GM19240 (cell line): ENCODE results near the gene GRIP1.
"Not testable (repeated sequence)": the region's sequence is repeated elsewhere in the genome, so short reads cannot be mapped to it uniquely, and the experiment has no call there.

Source experiments
- DNase-seq: peaks from one replicate; pipeline ENCODE4 v3.0.0; 2011; ENCODE audit warnings: low spot score; ENCODE audit not compliant: insufficient read length

The GRIP1 gene

DNA sequence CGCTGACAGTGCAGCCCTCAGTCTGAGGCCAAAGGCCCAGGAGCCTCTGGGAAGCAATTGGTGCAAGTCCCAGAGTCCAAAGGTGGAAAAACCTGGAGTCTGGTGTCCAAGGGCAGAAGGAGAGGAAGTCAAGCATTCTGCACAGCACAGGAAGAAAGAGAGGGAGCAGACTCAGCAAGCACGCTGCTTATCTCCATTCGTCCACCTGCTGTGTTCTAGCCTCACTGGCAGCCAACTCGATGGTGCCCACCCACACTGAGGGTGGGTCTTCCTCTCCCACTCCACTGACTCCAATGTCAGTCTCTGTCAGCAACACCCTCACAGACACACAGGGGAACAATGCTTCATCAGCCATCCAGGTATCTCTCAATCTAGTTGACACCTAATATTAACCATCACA is 337.8 kb downstream of the GRIP1 start:
- DNase-seq, result no peak

DNA sequence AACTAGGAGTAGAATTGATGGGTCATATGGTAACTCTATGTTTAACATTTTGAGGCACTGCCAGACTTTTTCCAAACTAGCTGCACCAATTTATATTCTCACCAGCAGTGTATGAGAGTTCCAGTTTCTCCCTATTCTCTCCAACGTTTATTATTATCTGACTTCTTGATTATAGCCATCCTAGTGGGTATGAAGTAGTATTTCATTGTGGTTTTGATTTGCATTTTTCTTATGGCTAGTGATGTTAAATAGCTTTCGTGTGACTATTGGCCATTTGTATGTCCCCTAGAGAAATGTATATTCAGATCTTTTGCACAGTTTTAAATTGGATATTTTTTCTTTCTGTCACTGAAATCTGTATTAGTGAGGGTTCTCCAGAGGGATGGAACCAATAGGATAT is 338.7 kb downstream of the GRIP1 start:
- no peak for DNase-seq

DNA sequence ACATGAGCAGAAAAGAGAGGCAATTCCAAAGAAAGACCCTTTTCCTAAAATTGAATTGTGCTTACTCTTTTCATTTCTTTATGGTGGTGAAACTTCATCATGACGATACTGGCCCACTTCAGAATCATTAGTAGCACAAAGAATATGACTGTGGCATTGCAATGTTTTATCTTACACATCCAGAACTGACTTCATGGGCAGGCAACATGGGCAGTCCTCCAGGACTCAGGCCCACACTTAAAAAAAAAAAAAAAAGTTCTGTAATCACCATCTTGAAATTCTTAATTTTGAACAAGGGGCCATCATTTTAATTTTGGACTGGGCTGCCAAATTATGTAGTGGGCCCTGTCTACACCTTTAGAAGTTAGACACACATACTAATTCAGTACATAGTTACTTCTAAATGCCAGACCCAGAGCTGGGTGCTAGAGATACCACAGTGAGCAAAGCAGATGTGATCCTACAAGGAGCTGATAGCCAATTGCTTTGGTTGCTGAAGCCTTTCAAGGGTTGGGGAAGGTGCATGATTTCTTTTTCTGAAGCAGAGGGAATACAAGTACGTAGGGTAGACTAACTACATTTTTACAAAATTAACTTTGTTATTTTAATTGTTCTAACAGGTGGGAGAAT is 341.4 kb downstream of the GRIP1 start:
- no peak for DNase-seq

DNA sequence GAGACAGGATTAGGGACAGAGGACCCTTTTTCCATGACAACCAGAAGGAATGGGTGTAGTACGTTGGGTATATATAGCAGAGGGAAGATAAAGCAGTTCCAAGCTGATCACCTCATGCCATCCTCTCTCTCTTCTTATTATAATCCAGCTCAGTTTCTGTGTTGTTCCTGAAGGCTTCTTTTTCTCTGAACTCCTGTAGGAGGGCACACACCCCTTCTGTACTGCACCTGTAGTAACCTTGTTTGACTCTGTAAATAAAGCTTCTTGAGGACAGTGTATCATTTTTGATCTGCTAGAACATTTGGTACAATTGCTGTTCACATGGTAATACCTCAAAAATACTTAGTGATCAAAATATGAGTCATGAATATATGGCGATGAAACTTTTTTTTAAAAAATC is 343.1 kb downstream of the GRIP1 start:
- DNase-seq, result no peak

DNA sequence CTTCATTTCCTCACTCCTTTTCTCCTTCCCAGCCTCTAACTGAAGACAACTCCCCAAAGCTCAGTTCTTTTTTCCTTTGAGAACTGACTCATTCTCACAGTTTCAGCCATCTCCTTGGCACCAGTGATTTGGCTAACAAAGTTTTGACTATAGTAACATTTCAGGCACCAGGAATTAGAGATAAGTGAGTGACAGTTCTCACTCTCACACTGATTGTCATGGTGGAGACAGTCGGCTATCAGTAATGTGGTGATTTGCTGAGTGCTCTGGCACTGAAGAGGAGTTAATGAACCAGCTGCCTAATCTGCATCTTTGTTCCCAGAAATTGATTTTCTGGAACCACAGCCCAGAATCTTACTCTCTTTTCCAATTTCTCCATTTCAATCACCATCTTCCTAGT is 347.1 kb downstream of the GRIP1 start:
- DNase-seq, result no peak

DNA sequence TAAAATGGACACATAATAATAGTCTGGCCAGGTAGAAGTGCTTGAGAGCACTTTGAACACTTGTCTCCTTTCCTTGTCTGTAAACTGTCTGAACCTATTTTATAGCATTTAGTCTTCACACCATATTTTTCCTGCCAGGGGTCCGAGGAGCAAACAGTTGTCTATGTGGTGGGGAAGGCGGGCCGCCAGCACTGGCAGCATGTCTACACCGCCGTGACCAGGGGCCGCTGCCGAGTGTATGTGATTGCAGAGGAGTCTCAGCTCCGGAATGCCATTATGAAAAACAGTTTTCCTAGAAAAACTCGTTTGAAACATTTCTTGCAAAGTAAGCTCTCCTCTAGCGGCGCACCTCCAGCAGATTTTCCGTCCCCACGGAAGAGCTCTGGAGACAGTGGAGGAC is 347.9 kb downstream of the GRIP1 start:
- no peak for DNase-seq

DNA sequence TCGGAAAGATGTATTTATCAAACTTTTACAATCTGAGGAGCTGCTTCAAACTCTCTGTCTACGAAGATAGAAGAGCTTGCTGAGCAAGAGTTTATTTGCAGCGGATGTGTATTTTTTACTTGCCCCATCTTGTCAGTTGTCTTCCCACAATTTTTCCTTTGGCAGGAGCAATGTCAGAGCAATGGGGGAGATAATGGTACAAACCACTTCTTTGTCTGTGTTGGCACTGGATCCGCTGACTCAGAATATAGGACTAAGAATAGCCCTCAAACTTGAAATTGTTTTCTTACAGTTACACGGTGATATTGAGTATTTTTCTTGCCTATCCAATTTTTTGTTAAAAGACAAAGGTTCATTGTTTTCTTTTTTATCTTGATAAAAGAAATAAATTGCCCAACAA is 348.9 kb downstream of the GRIP1 start:
- no peak for DNase-seq

DNA sequence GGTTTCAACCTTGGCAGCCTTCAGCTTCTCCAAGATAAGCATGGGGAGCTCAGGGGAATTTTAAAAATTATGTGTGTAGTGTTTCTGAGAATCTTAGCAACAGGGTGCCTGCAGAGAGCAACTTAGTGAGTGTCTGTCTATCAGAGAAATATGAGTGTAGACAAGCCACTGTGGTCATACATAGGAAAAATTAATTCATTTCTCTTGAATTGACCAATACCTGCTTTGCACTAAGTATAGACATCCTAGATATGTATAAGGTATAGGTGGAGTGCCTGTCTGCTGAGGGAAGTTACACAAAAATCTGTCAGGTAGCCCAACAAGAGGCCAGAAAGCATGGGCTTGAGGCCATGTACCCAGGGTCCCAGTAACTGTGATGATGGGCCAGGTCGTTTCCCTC is 355.9 kb downstream of the GRIP1 start:
- no peak for DNase-seq

DNA sequence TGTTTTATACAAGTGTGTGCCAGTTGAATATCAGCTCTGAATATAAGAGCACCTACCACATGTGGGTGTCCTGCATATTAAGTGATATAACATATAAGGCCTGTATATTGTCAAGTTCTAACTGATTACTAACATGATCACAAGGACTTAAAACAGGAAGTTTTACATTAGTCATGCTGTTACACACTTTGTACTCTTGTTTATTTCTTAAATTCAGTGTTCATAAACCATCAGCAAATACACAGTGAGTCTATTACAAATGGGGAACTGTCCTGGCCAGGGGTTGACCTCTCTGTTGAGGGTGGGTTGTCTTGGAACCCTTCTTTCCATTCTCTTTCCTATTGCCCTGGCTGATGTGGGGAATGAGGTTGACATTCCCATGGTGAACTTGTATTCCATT is 357.4 kb downstream of the GRIP1 start:
- no peak for DNase-seq

DNA sequence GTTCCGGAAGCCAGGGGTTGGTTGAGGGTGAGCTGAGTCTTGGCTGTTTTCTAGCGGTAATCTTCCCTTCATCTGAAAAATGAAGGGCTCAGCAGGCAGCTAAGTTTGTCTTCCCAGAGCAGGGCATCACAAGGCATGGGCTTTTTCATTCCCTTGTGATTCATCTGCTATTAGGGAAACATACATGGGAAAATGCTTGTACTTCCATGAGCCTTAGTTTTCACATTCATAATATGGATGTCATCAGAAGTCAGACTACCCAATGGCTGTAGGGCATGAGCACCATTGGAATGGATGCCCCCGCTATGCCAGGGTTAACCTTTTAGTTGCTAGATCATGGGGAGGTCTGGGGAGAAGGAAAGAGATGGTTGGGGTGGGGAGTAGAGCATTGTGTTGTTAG is 357.9 kb downstream of the GRIP1 start:
- DNase-seq, result no peak

DNA sequence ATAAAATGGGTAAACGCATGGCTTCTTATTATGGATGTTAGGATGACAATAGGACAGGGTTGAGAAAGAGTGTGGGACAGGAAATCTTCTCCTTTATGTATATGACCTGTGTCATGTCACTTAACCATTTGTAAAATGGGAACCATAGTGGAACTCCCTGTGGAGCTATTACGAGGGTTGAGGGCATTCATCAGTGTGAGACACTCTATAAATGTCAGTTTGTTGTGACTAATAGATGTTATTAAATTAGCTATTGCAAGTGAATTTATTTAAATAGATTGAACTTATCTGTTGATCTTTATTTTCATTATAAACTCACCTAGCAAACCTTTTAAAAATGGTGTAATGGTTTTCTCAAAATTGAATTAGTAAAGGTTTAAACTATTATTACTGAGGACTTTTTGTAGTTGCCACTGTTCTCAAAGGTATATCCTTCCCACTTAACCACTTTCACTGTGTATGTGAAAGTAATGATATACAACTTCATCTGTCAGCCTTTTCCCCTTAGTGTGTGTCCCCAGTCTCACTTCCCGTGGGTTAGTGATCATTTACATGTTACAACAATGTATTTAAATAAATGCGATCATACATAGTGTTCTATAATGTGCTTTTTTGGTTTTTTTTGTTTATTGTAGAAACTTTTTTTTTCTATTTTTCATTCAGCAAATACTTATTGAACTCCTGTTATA is 359.5 kb downstream of the GRIP1 start:
- DNase-seq, result no peak

DNA sequence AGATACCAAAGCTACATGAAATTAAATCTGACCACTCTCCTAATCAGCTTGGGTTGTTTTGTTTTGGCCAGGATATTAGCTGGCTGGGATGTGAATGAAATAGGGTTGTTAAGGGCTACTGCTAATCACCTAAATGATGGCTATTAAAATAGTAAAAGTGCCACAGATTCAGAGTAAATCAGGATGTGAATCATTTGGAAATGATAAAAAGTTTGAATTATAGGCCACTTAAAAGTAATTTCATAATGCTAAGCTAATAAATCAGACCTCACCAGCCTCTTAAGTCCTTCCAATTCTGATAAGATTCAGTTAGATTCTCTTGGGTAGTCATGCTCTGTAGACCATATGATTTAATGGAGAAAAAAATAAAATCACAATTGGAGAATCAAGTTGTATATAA is 364.6 kb downstream of the GRIP1 start:
- DNase-seq, result no peak

DNA sequence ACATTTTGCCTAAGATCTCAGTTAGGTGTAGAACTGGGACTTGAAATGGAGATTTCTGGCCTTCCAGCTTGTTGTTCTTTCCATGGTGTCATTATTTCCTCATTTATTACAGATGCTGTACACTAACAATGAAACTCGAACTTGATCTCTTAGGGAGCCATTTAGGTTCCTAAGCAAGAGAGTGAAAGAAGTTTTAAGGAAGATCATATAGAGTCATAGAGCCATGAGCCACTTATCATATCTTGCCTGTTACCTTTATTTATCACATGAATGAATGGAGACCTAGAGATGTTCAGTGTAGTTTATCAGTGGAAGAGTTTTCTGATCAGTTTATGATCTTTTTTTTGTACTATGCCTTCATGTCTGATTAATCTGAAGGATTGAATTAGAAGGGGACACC is 366.7 kb downstream of the GRIP1 start:
- DNase-seq, result no peak

DNA sequence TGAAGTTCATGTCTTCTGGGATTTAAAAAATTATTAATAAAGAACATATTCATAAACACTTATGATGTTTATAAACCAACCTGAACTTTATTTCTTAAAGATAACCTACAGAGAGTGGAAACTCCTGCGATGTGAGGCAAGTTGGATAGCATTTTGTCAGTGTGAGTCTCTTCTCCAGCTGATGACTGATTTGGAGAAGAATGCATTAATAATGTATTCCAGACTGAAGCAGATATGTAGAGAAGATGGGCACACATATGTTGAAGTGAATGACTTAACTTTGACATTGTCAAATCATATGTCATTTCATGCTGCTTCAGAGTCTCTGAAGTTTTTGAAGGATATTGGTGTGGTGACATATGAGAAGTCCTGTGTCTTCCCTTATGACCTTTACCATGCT is 369.3 kb downstream of the GRIP1 start:
- DNase-seq, result no peak

DNA sequence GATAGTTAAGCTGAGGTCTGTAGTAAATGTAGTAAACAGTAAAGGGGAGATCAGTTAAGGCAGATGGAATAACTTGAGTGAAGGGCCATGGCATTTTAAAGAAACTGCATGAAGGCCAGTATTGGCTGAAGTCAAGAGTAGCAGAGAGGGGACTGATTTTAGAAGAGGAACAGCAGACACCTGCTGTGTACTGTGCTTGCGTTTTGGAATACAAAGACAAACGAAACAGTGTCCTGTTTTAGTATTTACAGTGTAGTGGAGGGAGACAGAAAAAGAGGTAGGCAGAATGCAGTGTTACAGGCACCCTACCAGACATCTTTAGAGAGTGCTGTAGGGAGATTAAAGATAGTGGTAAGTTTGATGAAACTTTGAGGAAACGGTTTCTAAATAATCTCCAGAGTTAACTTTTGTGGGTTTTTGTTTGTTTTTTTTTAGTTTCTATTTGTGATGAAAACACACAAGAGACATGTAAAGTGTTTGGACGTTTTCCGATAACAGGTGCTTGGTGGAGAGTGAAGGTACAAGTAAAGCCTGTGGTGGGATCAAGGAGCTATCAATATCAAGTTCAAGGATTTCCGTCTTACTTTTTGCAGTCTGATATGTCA is 374.5 kb downstream of the GRIP1 start:
- DNase-seq, result no peak

DNA sequence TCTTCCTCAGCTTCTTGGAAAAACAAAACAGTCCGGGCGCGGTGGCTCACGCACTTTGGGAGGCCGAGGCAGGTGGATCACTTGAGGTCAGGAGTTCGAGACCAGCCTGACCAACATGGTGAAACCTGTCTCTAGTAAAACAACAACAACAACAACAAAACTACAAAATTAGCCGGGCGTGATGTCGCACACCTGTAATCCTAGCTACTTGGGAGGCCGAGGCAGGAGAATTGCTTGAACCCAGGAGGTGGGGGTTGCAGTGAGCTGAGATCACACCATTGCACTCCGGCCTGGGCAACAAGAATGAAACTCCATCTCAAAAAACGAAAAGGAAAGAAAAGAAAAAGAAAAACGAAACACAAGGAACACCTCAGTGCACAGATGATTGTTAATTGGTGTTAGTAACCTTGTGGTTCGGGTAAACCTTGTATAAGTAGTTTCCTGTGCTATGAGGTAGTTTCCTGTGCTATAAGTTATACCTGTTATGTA is 375.5 kb downstream of the GRIP1 start:
- not testable (repeated sequence) for DNase-seq

DNA sequence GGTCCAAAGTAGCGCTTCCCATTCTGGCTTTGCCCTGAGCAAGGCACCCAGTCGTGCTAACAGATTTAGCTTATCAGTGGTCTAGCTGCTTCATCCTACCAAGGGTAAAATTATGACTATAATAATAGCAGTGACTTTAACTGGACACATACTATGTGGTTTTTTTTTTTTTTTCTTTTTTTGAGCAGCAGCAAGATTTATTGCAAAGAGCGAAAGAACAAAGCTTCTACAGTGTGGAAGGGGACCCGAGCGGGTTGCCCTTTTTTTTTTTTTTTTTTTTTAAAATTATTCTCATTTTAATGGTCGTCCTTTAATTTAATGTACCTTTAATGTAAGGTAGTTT is 376.1 kb downstream of the GRIP1 start:
- DNase-seq, result no peak

DNA sequence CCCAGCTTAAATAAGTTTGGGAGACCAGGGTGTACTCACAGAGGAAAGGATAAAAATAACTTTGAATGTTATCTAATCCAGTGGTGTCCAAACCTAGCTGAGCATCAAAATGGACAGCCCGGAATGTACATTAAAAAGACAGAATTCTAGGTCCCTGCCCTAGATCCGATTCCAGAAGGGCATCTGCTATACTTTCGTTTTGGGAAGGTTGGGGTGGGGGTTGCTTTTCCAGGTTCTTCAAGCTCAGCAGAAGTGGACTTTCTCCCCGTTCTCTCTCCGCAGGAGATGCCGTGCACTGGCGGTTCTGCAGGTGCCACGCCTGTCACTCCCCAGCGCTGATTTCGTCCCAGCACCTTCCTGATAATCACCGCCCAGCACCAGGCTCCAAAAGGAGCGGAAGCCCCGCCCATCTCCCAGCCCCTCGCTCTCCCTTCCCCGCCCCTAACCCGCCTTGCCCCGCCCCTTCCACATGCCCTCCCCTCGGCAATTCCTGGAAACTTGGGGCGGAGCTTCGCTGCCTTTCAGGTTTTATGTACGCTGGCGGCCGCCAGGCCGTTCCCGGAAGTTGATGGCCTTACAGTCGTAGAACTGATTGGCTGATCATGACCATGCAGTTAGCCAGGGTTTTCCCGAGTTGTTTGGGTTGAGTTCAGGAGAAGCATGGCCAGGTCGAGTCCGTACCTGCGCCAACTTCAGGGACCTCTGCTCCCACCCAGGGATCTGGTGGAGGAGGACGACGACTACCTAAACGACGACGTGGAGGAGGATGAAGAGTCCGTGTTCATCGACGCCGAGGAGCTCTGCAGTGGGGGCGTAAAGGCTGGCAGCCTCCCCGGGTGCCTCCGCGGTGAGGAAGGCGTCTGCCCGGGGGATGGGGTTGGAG is 376.7 kb downstream of the GRIP1 start, which contains the start of gene HELB:
Gene HELB (plus strand): TSS at position 550 of the 883 bp plus-strand sequence. CDS start 111 bp downstream, at position 661.
- peak; percentile 63 for DNase-seq

DNA sequence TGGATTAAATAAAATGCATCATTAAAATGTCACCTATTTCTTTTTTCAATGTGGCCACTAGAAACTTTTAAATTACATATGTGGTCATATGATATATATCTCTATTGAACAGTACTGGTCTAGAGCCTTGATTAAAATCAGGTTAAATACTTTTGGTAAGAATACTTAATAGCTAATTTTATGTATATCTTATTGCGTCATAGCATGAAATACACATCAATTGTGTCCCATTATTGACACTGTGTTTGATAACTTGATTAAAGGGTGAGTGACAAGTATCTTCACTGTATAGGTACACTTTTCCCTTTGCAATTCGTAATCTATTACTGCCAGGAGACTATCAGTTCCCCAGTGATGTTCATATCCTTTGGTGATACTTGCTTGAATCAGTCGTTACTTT is 381.0 kb downstream of the GRIP1 start:
- DNase-seq, result no peak
